LNCaP clone FGC (cell line): ENCODE results near the gene CDX2.

Experiments
- DNase-seq: peaks from one replicate; pipeline ENCODE4 v3.0.0-alpha.2; 2011; ENCODE audit warnings: low read depth
- H3K4me3 ChIP-seq: 2 replicates; pipeline ENCODE4 v1.5.1; 2011; ENCODE audit warnings: mild to moderate bottlenecking, low read depth, low read length, control low read depth
- CTCF ChIP-seq: IDR thresholded peaks from 2 replicates; pipeline ENCODE4 v1.5.1; 2012; ENCODE audit warnings: mild to moderate bottlenecking; ENCODE audit not compliant: control insufficient read depth, insufficient read depth; ENCODE audit errors: extremely low read depth

Gene CDX2

GRCh38 chr13:27968316-27969081 lies 616 bp downstream of the CDX2 start:
- no peak for TF ChIP-seq CTCF
- H3K4me3 ChIP-seq: no peak overlapping the region
- DNase-seq: no peak

GRCh38 chr13:27967736-27968315 lies 1.3 kb downstream of the CDX2 start:
- H3K4me3 ChIP-seq: no peak overlapping the region
- no peak for TF ChIP-seq CTCF
- no peak for DNase-seq

GRCh38 chr13:27967203-27967735 lies 1.8 kb downstream of the CDX2 start:
- no peak for DNase-seq
- TF ChIP-seq CTCF: no peak
- no peak overlapping the region for H3K4me3 ChIP-seq

- DNase-seq: no peak
- no peak overlapping the region; the same call in 1 of the 2 replicates for H3K4me3 ChIP-seq
- no peak for TF ChIP-seq CTCF
These were observed 2.4 kb downstream of the CDX2 start for GRCh38 chr13:27966641-27967202.

GRCh38 chr13:27965740-27966640 lies 3.1 kb downstream of the CDX2 start:
- DNase-seq: peak; percentile 93
- no peak for TF ChIP-seq CTCF
- H3K4me3 ChIP-seq: peak overlapping the region; percentile 11; the same call in 1 of the 2 replicates

- TF ChIP-seq CTCF: no peak
- peak overlapping the region; percentile 3; the same call in 1 of the 2 replicates for H3K4me3 ChIP-seq
- DNase-seq: no peak
These were observed 3.8 kb downstream of the CDX2 start for GRCh38 chr13:27965343-27965739.
